ENCODE measurements around the gene PATE3. TPM values are rescaled to one million over a fixed set of nuclear protein-coding genes. Genes with fewer than 3 reads are reported as not detected.

Gene PATE3
- total and polyA plus RNA-seq, 2 of the 4 experiments (the other 2 are of a cell fraction): not detected

- H2AFZ ChIP-seq (replicated peaks; ENCODE audit: low read length, poor library complexity): no peak overlapping the region
- intact Hi-C loops (cut with micrococcal nuclease): no loop called here
- no peak overlapping the region for H3K4me3 ChIP-seq (ENCODE audit: insufficient read depth, low read depth, low read length)
- H3K4me1 ChIP-seq (ENCODE audit: control insufficient read depth, insufficient read depth, low read length): no peaks in the 10 kb centered on the region
- H3K27me3 ChIP-seq (ENCODE audit: control insufficient read depth, insufficient read depth, low read length): no peaks in the 10 kb centered on the region
- H2BK120ac ChIP-seq (ENCODE audit: low read depth, low read length): no peak overlapping the region
- POLR2A ChIA-PET (ENCODE audit: unreplicated experiment): no interaction called here
- no peaks in the 10 kb centered on the region for H3K36me3 ChIP-seq (ENCODE audit: control insufficient read depth, insufficient read depth, low read length)
- H2AK5ac ChIP-seq (ENCODE audit: low read depth, low read length): no peak overlapping the region
- H2BK5ac ChIP-seq (ENCODE audit: low read depth, low read length, poor library complexity, severe bottlenecking): no peak overlapping the region
- H3K4ac ChIP-seq (ENCODE audit: low read depth, low read length): no peak overlapping the region
- TF ChIP-seq, protein P1, sequence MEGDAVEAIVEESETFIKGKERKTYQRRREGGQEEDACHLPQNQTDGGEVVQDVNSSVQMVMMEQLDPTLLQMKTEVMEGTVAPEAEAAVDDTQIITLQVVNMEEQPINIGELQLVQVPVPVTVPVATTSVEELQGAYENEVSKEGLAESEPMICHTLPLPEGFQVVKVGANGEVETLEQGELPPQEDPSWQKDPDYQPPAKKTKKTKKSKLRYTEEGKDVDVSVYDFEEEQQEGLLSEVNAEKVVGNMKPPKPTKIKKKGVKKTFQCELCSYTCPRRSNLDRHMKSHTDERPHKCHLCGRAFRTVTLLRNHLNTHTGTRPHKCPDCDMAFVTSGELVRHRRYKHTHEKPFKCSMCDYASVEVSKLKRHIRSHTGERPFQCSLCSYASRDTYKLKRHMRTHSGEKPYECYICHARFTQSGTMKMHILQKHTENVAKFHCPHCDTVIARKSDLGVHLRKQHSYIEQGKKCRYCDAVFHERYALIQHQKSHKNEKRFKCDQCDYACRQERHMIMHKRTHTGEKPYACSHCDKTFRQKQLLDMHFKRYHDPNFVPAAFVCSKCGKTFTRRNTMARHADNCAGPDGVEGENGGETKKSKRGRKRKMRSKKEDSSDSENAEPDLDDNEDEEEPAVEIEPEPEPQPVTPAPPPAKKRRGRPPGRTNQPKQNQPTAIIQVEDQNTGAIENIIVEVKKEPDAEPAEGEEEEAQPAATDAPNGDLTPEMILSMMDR (conservative IDR thresholded peaks at IDR 0.05; ENCODE audit: low read depth, low read length): no peak
- TF ChIP-seq MAFK (IDR thresholded peaks at IDR 0.05; ENCODE audit: low read depth, low read length) (no peak), USF2 (IDR thresholded peaks at IDR 0.05; ENCODE audit: low read depth, low read length) (no peak), CHD1 (IDR thresholded peaks at IDR 0.05; ENCODE audit: low read depth, low read length) (no peak)
- H3K56ac ChIP-seq (ENCODE audit: extremely low read depth, insufficient read depth, low read length): no peak overlapping the region
- ATAC-seq (ENCODE audit: low read depth) (no peak), DNase-seq (no peak)
- no peak overlapping the region for H4K5ac ChIP-seq (ENCODE audit: low read depth, low read length)
- H4K20me1 ChIP-seq (ENCODE audit: insufficient read depth, low read length): no peaks in the 10 kb centered on the region
- H4K8ac ChIP-seq (ENCODE audit: low read depth in 2 of 2, low read length in 2 of 2): no peak overlapping the region
- no peaks in the 10 kb centered on the region for H3K9me1 ChIP-seq (ENCODE audit: insufficient read depth, low read length)
- in situ Hi-C loops (cut with MboI; ENCODE audit: low sequenced_read_pairs): no loop called here
- no peak overlapping the region for H3K4me2 ChIP-seq (ENCODE audit: low read depth, low read length)
- H3K9ac ChIP-seq (ENCODE audit: low read depth, low read length): no peak overlapping the region
- no peak overlapping the region for H2BK15ac ChIP-seq (ENCODE audit: low read depth, low read length)
- no peaks in the 10 kb centered on the region for H3K79me1 ChIP-seq (ENCODE audit: low read depth in 1 of 2, low read length in 2 of 2)
- no peak overlapping the region for H3K23ac ChIP-seq (ENCODE audit: low read depth, low read length)
- no peak overlapping the region for H2BK20ac ChIP-seq (ENCODE audit: low read depth, low read length)
- CTCF ChIA-PET: interaction anchor here (0.6 kb wide), 1 partner anchor 376 kb away, joined by 4 read pairs; no protein-coding TSS in a partner anchor
- no peak overlapping the region for H4K91ac ChIP-seq (ENCODE audit: insufficient read depth, low read depth, low read length)
- no peak overlapping the region for H3K14ac ChIP-seq (replicated peaks; ENCODE audit: low read depth, low read length)
- H3K27ac ChIP-seq (ENCODE audit: insufficient read depth, low read length): no peak overlapping the region
- BruUV-seq (replicated peaks): no TSS peak
- H2AK9ac ChIP-seq (replicated peaks; ENCODE audit: low read depth, low read length, poor library complexity): no peak overlapping the region
- H3K9me3 ChIP-seq (ENCODE audit: control insufficient read depth, insufficient read depth, low read length): no peaks in the 10 kb centered on the region
- dilution Hi-C loops (cut with HindIII; ENCODE audit: low sequenced_read_pairs, unreplicated experiment): no loop called here
- H3K18ac ChIP-seq (ENCODE audit: low read depth, low read length): no peak overlapping the region
These were observed 47.3 kb upstream of the PATE3 start for GRCh38 chr11:125740617-125741016.
